GM12892 (cell line): Measurements from ENCODE around the gene SHROOM4.

Source experiments
- DNase-seq: peaks from one replicate; pipeline ENCODE4 v3.0.0; 2011; ENCODE audit not compliant: insufficient read length
- FAIRE-seq: peaks from 2 replicates; lab custom pipeline; 2011; peaks lifted over from hg19 to GRCh38; lab: Jason Lieb, UNC
- POLR2A ChIP-seq: IDR thresholded peaks from 2 replicates; pipeline ENCODE4 v1.6.1; 2011; ENCODE audit warnings: low read depth, low read length, control low read depth
- POLR2AphosphoS5 ChIP-seq: IDR thresholded peaks from 2 replicates; pipeline ENCODE4 v1.6.1; 2011; ENCODE audit warnings: low read depth, low read length, control low read depth
- TAF1 ChIP-seq: IDR thresholded peaks from 2 replicates; pipeline ENCODE4 v1.6.1; 2011; ENCODE audit warnings: low read depth, mild to moderate bottlenecking, control low read depth, low read length, borderline replicate concordance

Gene SHROOM4

GRCh38 chrX:50606300-50606950 is 207.6 kb downstream of the SHROOM4 start:
- no peak for TF ChIP-seq POLR2AphosphoS5
- no peak for TF ChIP-seq POLR2A
- no peak for TF ChIP-seq TAF1
- DNase-seq: no peak
- no peak for FAIRE-seq

- no peak for TF ChIP-seq POLR2AphosphoS5
- TF ChIP-seq POLR2A: no peak
- no peak for TF ChIP-seq TAF1
- DNase-seq (no peak), FAIRE-seq (no peak)
Observed at GRCh38 chrX:50596056-50596455, 217.9 kb downstream of the SHROOM4 start.

- FAIRE-seq: no peak
- TF ChIP-seq TAF1 (no peak), POLR2AphosphoS5 (no peak), POLR2A (no peak)
Observed at GRCh38 chrX:50594788-50595187, 219.2 kb downstream of the SHROOM4 start.

GRCh38 chrX:50586980-50587379 is 227.0 kb downstream of the SHROOM4 start:
- DNase-seq (no peak), FAIRE-seq (no peak)
- TF ChIP-seq POLR2A (no peak), TAF1 (no peak), POLR2AphosphoS5 (no peak)

More at GRCh38 chrX:50594788-50595187, 219.2 kb downstream of the SHROOM4 start:
- no peak for DNase-seq

GRCh38 chrX:50586407-50586806 is 227.6 kb downstream of the SHROOM4 start:
- FAIRE-seq (no peak), DNase-seq (no peak)
- no peak for TF ChIP-seq POLR2AphosphoS5
- TF ChIP-seq TAF1: no peak
- no peak for TF ChIP-seq POLR2A

- FAIRE-seq (no peak), DNase-seq (no peak)
- TF ChIP-seq TAF1 (no peak), POLR2A (no peak), POLR2AphosphoS5 (no peak)
Observed at GRCh38 chrX:50581405-50581804, 232.6 kb downstream of the SHROOM4 start.

GRCh38 chrX:50579955-50580354 is 234.0 kb downstream of the SHROOM4 start:
- FAIRE-seq (peak; percentile 97), DNase-seq (no peak)
- TF ChIP-seq TAF1 (no peak), POLR2AphosphoS5 (no peak), POLR2A (no peak)

- no peak for TF ChIP-seq POLR2A
- TF ChIP-seq TAF1: no peak
- FAIRE-seq: no peak
- DNase-seq: no peak
Observed at GRCh38 chrX:50577326-50577725, 236.7 kb downstream of the SHROOM4 start.

- no peak for TF ChIP-seq POLR2A
- no peak for TF ChIP-seq TAF1
- no peak for TF ChIP-seq POLR2AphosphoS5
- FAIRE-seq: no peak
- DNase-seq: no peak
Observed at GRCh38 chrX:50567636-50568035, 246.4 kb downstream of the SHROOM4 start.

- DNase-seq (no peak), FAIRE-seq (no peak)
- TF ChIP-seq TAF1 (no peak), POLR2AphosphoS5 (no peak), POLR2A (no peak)
Observed at GRCh38 chrX:50565718-50566117, 248.3 kb downstream of the SHROOM4 start.
